Body of pancreas (tissue), 4 donors: ENCODE results near the gene TEAD4. TPM values are rescaled to one million over a fixed set of nuclear protein-coding genes. Genes with fewer than 3 reads are reported as not detected.

Experiments
- ATAC-seq: fragments of 150-250 bp; one replicate; pipeline ENCODE4 v1.9.1; 2016
- DNase-seq, 4 donors: peaks; one replicate each; pipeline ENCODE4 v3.0.0-alpha.2; 2019
- H3K27ac ChIP-seq, 4 donors: fragments of 200-600 bp; sonication (generic); 1 replicate in 3 of 4; 2 replicates in 1 of 4; pipeline versions ENCODE4 v1.5.1 to v1.6.1; 2016 to 2019; ENCODE audit warnings: mild to moderate bottlenecking in 1 of 4, mixed read lengths in 1 of 4, moderate library complexity in 1 of 4
- H3K27me3 ChIP-seq, 2 donors: fragments of 200-600 bp; sonication (generic); one replicate each; pipeline ENCODE4 v1.6.0; 2016; ENCODE audit warnings: mild to moderate bottlenecking in 1 of 2
- H3K36me3 ChIP-seq, 2 donors: fragments of 200-600 bp; sonication (generic); replicated peaks in 1 of 2; 2 replicates each; pipeline ENCODE4 v1.5.1; 2016; ENCODE audit warnings: low read depth in 2 of 2; ENCODE audit not compliant: insufficient read depth in 1 of 2
- H3K4me1 ChIP-seq: fragments of 200-600 bp; sonication (generic); one replicate; pipeline ENCODE4 v1.6.0; 2016
- H3K4me3 ChIP-seq, 2 donors: fragments of 200-600 bp; sonication (generic); 1 replicate in 1 of 2; 2 replicates in 1 of 2; pipeline ENCODE4 v1.5.1; 2016 to 2019
- H3K9me3 ChIP-seq, 3 donors: fragments of 200-600 bp; sonication (generic); 1 replicate in 2 of 3; 2 replicates in 1 of 3; pipeline ENCODE4 v1.5.1; 2016
- POLR2A ChIP-seq, 3 donors: fragments of 450-650 bp; IDR thresholded peaks; one replicate each; pipeline ENCODE4 v1.6.1; 2016; ENCODE audit warnings: antibody characterized with exemption in 3 of 3, mild to moderate bottlenecking in 2 of 3
- WGBS, 2 donors: methylation state at CpG; one replicate each; pipeline ENCODE4 v1.1.5; 2017; 5-methylcytosine and 5-hydroxymethylcytosine counted together
- intact Hi-C: fragments of 100-400 bp; cut with DNase I; formaldehyde crosslinking; loops from one replicate; pipeline ENCODE4 v1.15.1; 2023
- total RNA-seq, 2 donors: library from RNA; depleted of rRNA; stranded (reverse); fragments of >200 nt; gene quantifications; one replicate each; pipeline ENCODE4 v1.1.0, GENCODE V29; 2016
- TF ChIP-seq, protein P1 (sequence below), 7 experiments: fragments of 450-650 bp in 4 of 7; fragments of 200-600 bp in 3 of 7; sonication (generic) in 3 of 7; IDR thresholded peaks; one replicate each; pipeline ENCODE4 v1.5.1; 2016 to 2019; ENCODE audit warnings: antibody characterized with exemption in 7 of 7

The TEAD4 gene
- total RNA-seq, 2 donors from 2014 or later: 25.1 to 28.5 TPM

GRCh38 chr12:2973566-2973965 is 14.4 kb downstream of the TEAD4 start:
- Histone ChIP-seq H3K27ac (no peak overlapping the region), H3K4me3 (no peak overlapping the region), H3K36me3 (peaks cover 0 to 3% of the 10 kb centered on the region in 2 donors), H3K4me1 (peaks cover 7% of the 10 kb centered on the region), H3K27me3 (no peaks in the 10 kb centered on the region), H3K9me3 (no peaks in the 10 kb centered on the region)
- ATAC-seq: no peak
- no peak for DNase-seq
- TF ChIP-seq POLR2A (IDR thresholded peaks at IDR 0.05): no peak
- TF ChIP-seq, protein P1, sequence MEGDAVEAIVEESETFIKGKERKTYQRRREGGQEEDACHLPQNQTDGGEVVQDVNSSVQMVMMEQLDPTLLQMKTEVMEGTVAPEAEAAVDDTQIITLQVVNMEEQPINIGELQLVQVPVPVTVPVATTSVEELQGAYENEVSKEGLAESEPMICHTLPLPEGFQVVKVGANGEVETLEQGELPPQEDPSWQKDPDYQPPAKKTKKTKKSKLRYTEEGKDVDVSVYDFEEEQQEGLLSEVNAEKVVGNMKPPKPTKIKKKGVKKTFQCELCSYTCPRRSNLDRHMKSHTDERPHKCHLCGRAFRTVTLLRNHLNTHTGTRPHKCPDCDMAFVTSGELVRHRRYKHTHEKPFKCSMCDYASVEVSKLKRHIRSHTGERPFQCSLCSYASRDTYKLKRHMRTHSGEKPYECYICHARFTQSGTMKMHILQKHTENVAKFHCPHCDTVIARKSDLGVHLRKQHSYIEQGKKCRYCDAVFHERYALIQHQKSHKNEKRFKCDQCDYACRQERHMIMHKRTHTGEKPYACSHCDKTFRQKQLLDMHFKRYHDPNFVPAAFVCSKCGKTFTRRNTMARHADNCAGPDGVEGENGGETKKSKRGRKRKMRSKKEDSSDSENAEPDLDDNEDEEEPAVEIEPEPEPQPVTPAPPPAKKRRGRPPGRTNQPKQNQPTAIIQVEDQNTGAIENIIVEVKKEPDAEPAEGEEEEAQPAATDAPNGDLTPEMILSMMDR (IDR thresholded peaks at IDR 0.05): no peak
- 88 to 95% methylated on average over 8 to 9 of the region's 9 CpGs for WGBS, 2 donors
- intact Hi-C loops: no loop called here

DNA sequence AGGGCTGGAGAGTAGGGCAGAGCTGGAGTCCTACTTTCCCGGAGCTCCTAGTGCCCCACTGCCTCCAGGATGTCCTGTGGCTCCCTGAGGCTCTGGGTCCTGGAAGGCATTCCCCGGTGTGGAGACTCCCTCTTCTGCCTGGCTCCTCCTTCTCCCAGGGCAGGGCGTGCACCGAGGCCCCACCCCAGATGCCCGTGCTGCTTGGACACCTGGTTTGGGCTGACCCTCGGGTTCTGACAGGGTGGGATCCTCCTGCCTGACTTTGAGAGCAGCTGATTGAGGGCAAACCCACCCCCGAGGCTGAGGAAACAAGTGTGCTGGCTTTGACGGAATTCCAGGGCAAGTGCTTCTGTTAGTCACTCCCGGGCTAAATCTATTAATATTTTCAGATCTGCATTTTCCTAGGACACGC is 15.4 kb downstream of the TEAD4 start:
- no peak for DNase-seq
- 24 to 32% methylated on average over 7 to 10 of the region's 10 CpGs for WGBS, 2 donors
- Histone ChIP-seq H3K27ac (no peak overlapping the region), H3K36me3 (peaks cover 0 to 3% of the 10 kb centered on the region in 2 donors), H3K4me3 (no peak overlapping the region), H3K27me3 (no peaks in the 10 kb centered on the region), H3K9me3 (no peaks in the 10 kb centered on the region), H3K4me1 (peaks cover 7% of the 10 kb centered on the region)
- no peak for TF ChIP-seq POLR2A (IDR thresholded peaks at IDR 0.05)
- TF ChIP-seq, protein P1 (IDR thresholded peaks at IDR 0.05): no peak
- intact Hi-C loops: no loop called here
- peak; percentile 42 for ATAC-seq

GRCh38 chr12:2976581-2976996 is 17.4 kb downstream of the TEAD4 start:
- no peaks in the 10 kb centered on the region for H3K27me3 ChIP-seq
- DNase-seq (no peak), ATAC-seq (no peak)
- H3K4me1 ChIP-seq: peaks cover 13% of the 10 kb centered on the region
- H3K27ac ChIP-seq: no peak overlapping the region
- TF ChIP-seq, protein P1 (IDR thresholded peaks at IDR 0.05): no peak
- no peak for TF ChIP-seq POLR2A (IDR thresholded peaks at IDR 0.05)
- intact Hi-C loops: no loop called here
- H3K4me3 ChIP-seq: no peak overlapping the region
- 40 to 80% methylated on average over 1 to 5 of the region's 6 CpGs for WGBS, 2 donors
- no peaks in the 10 kb centered on the region for H3K9me3 ChIP-seq
- no peaks in the 10 kb centered on the region for H3K36me3 ChIP-seq

GRCh38 chr12:2977776-2978175 is 18.6 kb downstream of the TEAD4 start:
- H3K27me3 ChIP-seq: no peaks in the 10 kb centered on the region
- peaks cover 24% of the 10 kb centered on the region for H3K4me1 ChIP-seq
- no peaks in the 10 kb centered on the region for H3K9me3 ChIP-seq
- intact Hi-C loops: no loop called here
- no peak overlapping the region for H3K4me3 ChIP-seq
- 67 to 77% methylated on average over 5 of the region's 5 CpGs for whole genome bisulfite sequencing, 2 donors
- no peak overlapping the region for H3K27ac ChIP-seq
- DNase-seq (no peak), ATAC-seq (no peak)
- H3K36me3 ChIP-seq: no peaks in the 10 kb centered on the region
- TF ChIP-seq, protein P1 (IDR thresholded peaks at IDR 0.05): no peak
- TF ChIP-seq POLR2A (IDR thresholded peaks at IDR 0.05): no peak

GRCh38 chr12:2979806-2980205 is 20.6 kb downstream of the TEAD4 start:
- Histone ChIP-seq H3K27me3 (no peaks in the 10 kb centered on the region), H3K4me1 (peaks cover 26% of the 10 kb centered on the region), H3K4me3 (no peak overlapping the region), H3K9me3 (no peaks in the 10 kb centered on the region), H3K36me3 (no peaks in the 10 kb centered on the region), H3K27ac (no peak overlapping the region)
- TF ChIP-seq, protein P1 (IDR thresholded peaks at IDR 0.05): no peak
- no peak for TF ChIP-seq POLR2A (IDR thresholded peaks at IDR 0.05)
- DNase-seq (no peak), ATAC-seq (no peak)
- intact Hi-C loops: no loop called here
- 90 to 93% methylated on average over 3 to 4 of the region's 4 CpGs for WGBS, 2 donors
